C4-2B (cell line): Measurements from ENCODE around the gene UMAD1.

Source experiments
- H3K27ac ChIP-seq: fragments of 450-650 bp; 2 replicates; pipeline ENCODE4 v1.5.1; 2017
- ZFX ChIP-seq: fragments of 450-650 bp; IDR thresholded peaks from 2 replicates; pipeline ENCODE4 v1.6.1; 2017
- TF ChIP-seq, protein P1 (sequence below): fragments of 450-650 bp; conservative IDR thresholded peaks from 2 replicates; pipeline ENCODE4 v1.5.1; 2017; ENCODE audit warnings: mild to moderate bottlenecking

UMAD1 gene

DNA sequence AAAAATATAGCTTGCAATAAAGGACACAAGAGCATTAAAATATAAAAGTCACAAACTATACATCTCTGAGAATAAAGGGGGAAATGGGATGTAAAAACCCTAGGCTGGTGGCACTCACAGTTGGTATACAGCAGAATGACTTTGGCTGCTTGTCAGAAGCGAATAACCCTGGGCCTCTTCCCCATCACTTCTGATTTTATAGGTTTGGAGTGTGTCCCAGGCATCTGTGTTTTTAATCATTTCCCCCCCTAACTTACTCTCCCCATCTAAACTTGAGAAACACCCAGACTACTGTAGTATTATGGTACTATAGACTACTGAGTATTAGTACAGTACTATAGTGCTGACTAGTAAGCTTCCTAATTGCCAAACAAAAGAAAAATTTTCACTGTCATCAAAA, 79.6 kb downstream of the UMAD1 start:
- no peak for TF ChIP-seq ZFX
- TF ChIP-seq, protein P1, sequence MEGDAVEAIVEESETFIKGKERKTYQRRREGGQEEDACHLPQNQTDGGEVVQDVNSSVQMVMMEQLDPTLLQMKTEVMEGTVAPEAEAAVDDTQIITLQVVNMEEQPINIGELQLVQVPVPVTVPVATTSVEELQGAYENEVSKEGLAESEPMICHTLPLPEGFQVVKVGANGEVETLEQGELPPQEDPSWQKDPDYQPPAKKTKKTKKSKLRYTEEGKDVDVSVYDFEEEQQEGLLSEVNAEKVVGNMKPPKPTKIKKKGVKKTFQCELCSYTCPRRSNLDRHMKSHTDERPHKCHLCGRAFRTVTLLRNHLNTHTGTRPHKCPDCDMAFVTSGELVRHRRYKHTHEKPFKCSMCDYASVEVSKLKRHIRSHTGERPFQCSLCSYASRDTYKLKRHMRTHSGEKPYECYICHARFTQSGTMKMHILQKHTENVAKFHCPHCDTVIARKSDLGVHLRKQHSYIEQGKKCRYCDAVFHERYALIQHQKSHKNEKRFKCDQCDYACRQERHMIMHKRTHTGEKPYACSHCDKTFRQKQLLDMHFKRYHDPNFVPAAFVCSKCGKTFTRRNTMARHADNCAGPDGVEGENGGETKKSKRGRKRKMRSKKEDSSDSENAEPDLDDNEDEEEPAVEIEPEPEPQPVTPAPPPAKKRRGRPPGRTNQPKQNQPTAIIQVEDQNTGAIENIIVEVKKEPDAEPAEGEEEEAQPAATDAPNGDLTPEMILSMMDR = no peak
- H3K27ac ChIP-seq = no peak overlapping the region

DNA sequence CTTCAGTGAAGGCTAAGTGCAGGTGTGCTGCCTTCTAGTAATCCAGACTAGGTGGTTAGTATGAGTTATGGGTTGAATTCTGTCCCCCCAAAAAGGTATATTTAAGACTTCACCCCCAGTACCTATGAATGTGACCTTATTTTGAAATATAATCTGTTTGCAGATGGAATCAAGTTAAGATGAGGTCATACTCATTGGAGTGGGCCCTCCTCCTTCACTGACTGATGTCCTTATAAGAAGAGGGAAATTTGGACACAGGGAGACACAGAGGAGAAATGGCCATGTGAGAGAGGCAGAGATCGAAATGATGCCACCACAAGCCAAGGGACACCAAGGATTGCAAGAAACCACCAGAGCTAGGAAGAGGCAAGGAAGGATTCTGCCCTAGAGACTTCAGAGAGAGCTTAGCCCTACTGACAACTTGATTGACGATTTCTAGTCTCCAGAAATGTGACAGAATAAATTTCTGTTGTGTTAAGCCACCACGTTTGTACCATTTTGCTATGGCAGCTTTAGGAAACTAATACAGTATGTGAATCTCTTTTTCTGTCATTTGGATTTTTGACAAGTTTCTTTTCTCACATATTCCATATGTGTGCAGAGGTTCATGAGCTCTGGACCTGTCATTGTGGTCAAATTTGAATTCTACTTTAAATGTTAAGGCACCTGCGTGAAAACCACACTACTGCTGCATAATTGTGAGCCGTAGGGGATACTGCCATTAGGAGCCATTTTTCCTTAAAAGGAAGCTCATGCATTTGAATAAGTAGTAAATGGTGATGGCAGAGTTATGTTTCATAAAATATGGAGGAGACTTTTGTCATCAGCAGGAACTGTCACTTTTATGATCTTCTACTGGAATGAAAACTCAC, 80.4 kb downstream of the UMAD1 start:
- TF ChIP-seq ZFX = no peak
- TF ChIP-seq, protein P1 = no peak
- H3K27ac ChIP-seq = no peak overlapping the region

- H3K27ac ChIP-seq = no peak overlapping the region
- TF ChIP-seq, protein P1 = no peak
- TF ChIP-seq ZFX = no peak
Measured at GRCh38 chr7:7731732-7732131, 91.2 kb downstream of the UMAD1 start.

DNA sequence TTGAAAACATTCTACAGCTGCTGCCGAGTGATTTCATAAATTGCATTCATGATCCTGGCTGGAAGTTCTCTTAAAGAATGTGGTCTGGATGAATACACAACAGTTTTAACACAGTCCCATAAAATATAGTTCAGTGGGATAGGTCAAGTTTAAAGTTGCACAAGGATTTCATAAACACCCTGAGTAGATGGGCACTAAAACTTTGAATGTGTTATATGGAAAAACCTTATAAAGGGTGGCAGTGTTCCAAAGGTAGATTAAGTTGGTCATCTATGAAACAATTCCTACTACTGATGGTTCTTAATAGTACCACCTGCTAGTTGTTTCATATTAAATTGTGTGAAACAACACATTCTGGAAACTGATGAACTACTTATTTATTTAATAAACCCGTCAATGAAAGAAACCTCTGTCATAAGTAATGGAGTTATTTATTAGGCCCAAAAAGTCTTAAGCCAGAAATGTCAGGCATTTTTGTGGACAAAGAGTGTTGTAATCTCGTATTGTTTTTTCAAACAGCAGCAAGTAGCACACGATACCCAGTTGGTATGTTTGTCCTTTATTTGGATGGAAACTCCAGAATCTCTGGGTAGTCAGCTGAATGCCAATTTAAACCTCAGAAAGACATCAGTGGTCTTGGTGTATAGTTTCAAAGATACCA, 92.2 kb downstream of the UMAD1 start:
- no peak for TF ChIP-seq ZFX
- TF ChIP-seq, protein P1 = no peak
- no peak overlapping the region for H3K27ac ChIP-seq

- H3K27ac ChIP-seq = no peak overlapping the region
- TF ChIP-seq, protein P1 = no peak
- TF ChIP-seq ZFX = no peak
Measured at GRCh38 chr7:7736671-7737070, 96.1 kb downstream of the UMAD1 start.

DNA sequence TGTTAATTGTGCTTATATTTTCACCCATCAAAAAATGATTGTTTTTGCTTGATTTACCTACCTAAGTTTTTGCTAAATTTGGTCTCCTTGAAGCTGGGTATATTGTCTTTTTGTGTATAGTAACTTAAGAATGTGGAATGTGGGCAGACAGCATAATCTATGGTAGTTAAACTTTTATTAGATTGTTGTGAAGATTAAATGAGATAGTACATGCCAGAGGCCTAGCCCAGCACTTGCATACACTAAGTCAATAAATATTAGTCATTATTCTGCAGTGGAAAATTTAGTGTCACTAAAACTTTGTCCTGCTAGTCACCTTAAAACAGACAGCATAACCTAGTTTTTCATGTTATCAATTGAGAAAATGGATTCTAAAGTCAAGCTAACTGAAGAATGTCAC, 97.1 kb downstream of the UMAD1 start:
- no peak for TF ChIP-seq ZFX
- TF ChIP-seq, protein P1 = no peak
- H3K27ac ChIP-seq = no peak overlapping the region

GRCh38 chr7:7738177-7738576, 97.6 kb downstream of the UMAD1 start:
- no peak overlapping the region for H3K27ac ChIP-seq
- TF ChIP-seq, protein P1 = no peak
- TF ChIP-seq ZFX = no peak
